NCI-H146 treated with DMSO at 0.1 percent for 48 hours (cell line): Measurements from ENCODE around the gene ULK4.
"Not testable (repeated sequence)": the region's sequence is repeated elsewhere in the genome, so short reads cannot be mapped to it uniquely, and the experiment has no call there.

ENCODE experiments used
- DNase-seq: peaks from one replicate; lab custom pipeline; 2025; ENCODE audit not compliant: unreplicated experiment; lab: John Stamatoyannopoulos, UW

The ULK4 gene

GRCh38 chr3:41450416-41451231 is 511.3 kb downstream of the ULK4 start:
- peak; percentile 6 for DNase-seq

GRCh38 chr3:41448396-41448795 is 513.5 kb downstream of the ULK4 start:
- no peak for DNase-seq

- DNase-seq, result no peak
Observed at GRCh38 chr3:41447701-41448100, 514.2 kb downstream of the ULK4 start.

- not testable (repeated sequence) for DNase-seq
Observed at GRCh38 chr3:41446316-41446715, 515.6 kb downstream of the ULK4 start.

GRCh38 chr3:41441568-41441967 is 520.3 kb downstream of the ULK4 start:
- no peak for DNase-seq

- no peak for DNase-seq
Observed at GRCh38 chr3:41441139-41441538, 520.8 kb downstream of the ULK4 start.

GRCh38 chr3:41436983-41437382 is 524.9 kb downstream of the ULK4 start:
- no peak for DNase-seq

- no peak for DNase-seq
Observed at GRCh38 chr3:41434781-41435180, 527.1 kb downstream of the ULK4 start.

GRCh38 chr3:41431386-41431785 is 530.5 kb downstream of the ULK4 start:
- DNase-seq, result no peak

- DNase-seq, result no peak
Observed at GRCh38 chr3:41430886-41431285, 531.0 kb downstream of the ULK4 start.

- DNase-seq, result no peak
Observed at GRCh38 chr3:41430391-41430790, 531.5 kb downstream of the ULK4 start.

GRCh38 chr3:41426485-41426884 is 535.4 kb downstream of the ULK4 start:
- no peak for DNase-seq

- DNase-seq, result no peak
Observed at GRCh38 chr3:41424543-41425300, 537.2 kb downstream of the ULK4 start.

- DNase-seq, result no peak
Observed at GRCh38 chr3:41419809-41420208, 542.1 kb downstream of the ULK4 start.

- no peak for DNase-seq
Observed at GRCh38 chr3:41418961-41419691, 542.8 kb downstream of the ULK4 start.

GRCh38 chr3:41417574-41417973 is 544.3 kb downstream of the ULK4 start:
- no peak for DNase-seq

GRCh38 chr3:41411065-41411464 is 550.8 kb downstream of the ULK4 start:
- DNase-seq, result no peak

GRCh38 chr3:41405466-41405865 is 556.4 kb downstream of the ULK4 start:
- DNase-seq, result no peak

- DNase-seq, result no peak
Observed at GRCh38 chr3:41404582-41404981, 557.3 kb downstream of the ULK4 start.

- DNase-seq, result no peak
Observed at GRCh38 chr3:41394896-41395295, 567.0 kb downstream of the ULK4 start.

GRCh38 chr3:41370765-41371535 is 591.0 kb downstream of the ULK4 start:
- not testable (repeated sequence) for DNase-seq
